GM12874 (cell line): Measurements from ENCODE around the gene STARD10.

Experiments used
- TF ChIP-seq, protein P1 (sequence below): IDR thresholded peaks from 2 replicates; pipeline ENCODE4 v1.5.1; 2011; ENCODE audit warnings: low read depth, mild to moderate bottlenecking, control low read depth, low read length, moderate library complexity; ENCODE audit not compliant: insufficient read depth

The STARD10 gene

DNA sequence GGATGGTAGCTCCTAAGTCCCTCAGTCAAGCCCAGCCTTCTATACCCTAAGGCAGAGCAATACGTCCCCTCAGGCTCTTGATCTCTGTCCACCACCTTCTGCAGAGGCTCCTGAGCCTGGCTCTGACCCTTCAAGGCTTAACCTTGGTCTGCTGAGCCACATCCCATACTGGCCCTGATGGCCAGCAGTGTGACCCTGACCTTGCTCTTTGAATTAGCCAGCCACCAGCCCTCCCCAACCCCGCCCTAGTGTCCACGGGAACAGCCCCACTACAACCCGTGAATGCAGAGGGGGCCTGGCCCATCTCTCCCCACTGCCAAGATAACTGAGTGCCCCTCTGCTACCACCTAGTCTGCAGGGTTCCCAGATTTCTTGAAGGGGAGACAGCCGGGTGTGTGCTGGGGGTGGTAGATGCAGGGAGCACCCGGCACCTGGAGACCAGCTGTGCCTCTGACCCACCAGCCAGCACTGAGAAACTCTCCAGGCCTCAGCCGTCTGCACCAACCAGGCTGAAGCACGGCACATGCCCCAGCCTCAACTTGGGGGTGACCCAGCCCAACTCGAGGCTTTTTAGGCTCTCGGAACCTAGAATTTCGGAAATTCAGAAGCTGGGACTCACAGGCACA is 47.8 kb downstream of the STARD10 start:
- TF ChIP-seq, protein P1, sequence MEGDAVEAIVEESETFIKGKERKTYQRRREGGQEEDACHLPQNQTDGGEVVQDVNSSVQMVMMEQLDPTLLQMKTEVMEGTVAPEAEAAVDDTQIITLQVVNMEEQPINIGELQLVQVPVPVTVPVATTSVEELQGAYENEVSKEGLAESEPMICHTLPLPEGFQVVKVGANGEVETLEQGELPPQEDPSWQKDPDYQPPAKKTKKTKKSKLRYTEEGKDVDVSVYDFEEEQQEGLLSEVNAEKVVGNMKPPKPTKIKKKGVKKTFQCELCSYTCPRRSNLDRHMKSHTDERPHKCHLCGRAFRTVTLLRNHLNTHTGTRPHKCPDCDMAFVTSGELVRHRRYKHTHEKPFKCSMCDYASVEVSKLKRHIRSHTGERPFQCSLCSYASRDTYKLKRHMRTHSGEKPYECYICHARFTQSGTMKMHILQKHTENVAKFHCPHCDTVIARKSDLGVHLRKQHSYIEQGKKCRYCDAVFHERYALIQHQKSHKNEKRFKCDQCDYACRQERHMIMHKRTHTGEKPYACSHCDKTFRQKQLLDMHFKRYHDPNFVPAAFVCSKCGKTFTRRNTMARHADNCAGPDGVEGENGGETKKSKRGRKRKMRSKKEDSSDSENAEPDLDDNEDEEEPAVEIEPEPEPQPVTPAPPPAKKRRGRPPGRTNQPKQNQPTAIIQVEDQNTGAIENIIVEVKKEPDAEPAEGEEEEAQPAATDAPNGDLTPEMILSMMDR, result no peak

DNA sequence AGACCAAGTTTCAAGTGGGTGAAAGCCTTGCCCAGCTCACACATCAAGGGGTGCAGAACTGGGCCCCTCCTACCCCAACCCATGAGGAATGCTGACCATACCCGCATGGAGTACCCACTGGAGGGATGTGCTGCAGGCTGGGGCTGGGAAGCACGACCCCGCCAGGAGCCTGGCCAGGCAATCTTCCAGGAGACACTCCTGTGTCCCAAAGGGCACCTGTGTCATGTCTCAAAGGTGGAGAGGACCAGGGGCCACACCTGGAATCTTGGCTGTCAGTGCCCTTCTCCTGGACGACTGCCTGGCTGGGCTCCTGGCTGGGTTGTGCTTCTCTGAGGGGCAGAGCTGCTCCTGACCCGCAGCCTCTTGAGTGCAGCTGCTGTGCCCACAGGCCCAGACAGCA is 48.3 kb downstream of the STARD10 start:
- TF ChIP-seq, protein P1, result no peak

DNA sequence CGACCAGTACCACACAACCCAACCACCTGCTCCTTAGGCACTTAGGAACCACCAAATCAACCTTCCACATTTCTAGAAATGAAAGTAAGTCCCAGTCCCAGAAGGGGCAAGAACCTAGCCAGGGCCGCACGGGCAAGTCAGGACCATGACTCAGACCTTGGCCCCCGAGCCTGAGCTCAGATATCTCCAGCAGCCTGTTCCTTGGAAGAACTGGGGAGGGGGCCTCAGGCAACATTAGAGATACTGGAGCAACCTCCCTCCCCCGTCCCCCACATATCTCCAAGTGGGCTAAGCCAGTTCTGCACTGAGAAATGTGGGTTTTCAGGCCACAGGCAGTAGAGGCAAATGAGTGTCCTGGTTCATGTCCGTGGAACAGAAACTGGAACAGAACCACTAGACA is 49.4 kb downstream of the STARD10 start:
- TF ChIP-seq, protein P1, result no peak

DNA sequence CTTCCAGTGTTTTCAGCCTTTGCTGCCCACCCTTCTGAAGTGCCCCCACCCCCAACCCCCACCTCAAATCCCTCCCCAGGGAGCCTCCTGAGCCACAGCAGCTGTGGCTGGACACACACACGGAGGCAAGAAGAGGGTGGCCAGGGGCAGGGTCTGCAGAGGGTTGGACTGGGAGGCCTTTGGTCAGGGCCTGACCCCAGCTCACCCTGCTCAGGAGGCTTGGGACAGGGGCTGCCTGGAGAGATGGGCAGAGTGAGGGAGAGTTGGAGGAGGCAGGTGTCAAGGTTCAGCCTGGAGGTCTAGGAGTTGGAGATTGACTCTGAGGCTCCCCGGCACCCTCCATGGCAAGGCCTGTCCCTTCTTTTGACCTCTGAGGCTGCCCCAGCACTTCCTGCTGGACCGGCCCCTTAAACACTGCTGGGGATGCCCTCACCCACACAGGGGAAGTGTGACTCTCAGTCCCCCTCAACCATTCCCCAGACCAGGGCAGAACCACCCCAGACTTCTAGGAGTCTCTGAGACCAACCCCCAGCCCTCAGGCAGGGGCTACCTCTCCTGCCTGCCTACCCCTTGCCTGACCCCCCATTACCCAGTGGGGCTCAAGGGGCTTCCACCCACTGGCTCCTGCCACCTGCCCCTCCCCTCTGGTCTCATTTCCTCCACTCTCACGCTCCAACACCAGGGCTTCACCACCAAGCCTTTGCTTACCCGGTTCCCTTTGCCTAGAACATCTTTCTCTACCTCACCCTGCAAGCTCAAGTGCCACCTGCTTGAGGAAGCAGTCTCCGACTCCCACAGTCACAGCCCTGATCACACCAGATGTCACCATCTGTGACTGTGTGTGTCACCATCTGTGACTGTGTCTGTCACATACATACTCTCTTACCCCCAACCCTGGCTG is 50.3 kb downstream of the STARD10 start:
- TF ChIP-seq, protein P1, result no peak

DNA sequence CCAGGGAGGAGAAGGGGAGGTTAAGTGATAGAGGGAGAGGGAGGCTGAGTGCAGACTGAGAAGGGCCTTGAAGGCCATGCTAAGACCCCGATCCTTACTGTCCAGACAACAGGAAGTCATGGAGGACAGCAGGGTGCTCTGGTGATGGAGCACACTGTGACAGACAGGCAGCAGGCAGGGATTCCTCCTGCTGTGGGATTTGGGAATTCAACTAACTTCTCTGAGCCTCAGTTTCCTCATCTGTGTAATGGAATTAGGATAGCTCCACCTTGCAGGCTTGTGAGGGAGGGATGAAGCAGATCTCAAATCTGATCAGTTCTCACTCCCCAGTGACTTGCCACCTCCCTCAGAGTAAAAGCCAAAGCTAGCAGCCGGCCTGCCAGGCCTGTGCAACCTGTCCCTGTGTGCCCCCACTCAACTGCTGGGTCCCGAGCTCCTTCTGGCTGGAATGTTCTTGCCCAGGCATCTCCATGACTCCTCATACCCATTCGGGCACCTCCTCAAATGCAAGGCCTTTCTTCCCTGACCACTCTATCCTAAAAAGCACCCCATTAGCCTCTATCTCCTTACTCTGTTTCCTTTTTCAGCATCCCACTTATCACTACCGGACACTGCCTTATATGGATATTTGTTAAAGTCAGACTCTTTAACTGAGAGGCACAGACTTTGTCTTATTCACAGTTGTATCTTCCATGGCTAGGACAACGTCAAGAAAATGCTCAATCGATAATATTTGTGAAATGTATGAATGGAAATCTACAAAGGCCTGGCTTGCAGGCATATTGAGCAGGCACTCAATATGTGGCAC is 51.1 kb downstream of the STARD10 start:
- TF ChIP-seq, protein P1, result no peak

DNA sequence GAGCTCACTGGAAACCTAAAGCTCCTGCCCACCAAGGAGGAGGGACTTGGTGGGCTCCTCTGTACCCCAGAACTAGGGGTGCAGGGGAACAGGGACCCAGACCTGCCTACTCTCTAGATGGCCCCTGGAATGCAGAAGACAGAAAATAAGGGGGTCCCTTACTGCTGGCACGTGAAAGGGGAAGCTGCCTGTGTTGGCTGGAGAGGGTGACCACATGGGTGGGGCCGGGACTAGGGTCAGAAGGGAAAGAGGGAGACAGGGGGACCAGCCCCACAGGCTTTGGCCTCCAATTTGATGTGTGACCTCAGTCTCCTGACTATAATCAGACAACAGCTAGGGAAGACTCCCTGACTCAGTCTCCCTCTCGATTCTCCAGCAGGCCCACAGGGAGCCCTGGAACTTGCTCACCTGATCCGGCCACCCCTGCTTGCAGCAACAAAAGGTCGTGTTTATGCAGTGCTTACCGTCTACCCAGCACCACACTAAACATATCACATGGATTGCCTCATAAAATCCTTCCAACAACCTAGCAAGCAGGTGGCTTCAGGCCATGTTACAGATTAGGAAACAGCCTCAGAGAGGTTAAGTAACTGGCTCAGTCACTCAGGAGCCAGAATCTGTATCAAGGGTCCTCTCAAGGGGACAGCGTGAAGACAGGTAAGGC is 51.9 kb downstream of the STARD10 start:
- TF ChIP-seq, protein P1, result no peak
